GM12874 (cell line): Measurements from ENCODE around the gene ITPKC.

Source experiments
- CTCF ChIP-seq: IDR thresholded peaks from 2 replicates; pipeline ENCODE4 v1.5.1; 2011; ENCODE audit warnings: low read depth, mild to moderate bottlenecking, control low read depth, low read length, moderate library complexity; ENCODE audit not compliant: insufficient read depth

The ITPKC gene

GRCh38 chr19:40786060-40787037 is 69.4 kb downstream of the ITPKC start:
- TF ChIP-seq CTCF, result no peak
